HG03378 (cell line): ENCODE measurements around the gene TMEM81.

Source experiments
- ATAC-seq: cut with Tn5 transposase; IDR thresholded peaks from one replicate; pipeline ENCODE4 v1.9.1; 2021; ENCODE audit warnings: mild to moderate bottlenecking, moderate library complexity; ENCODE audit not compliant: unreplicated experiment

TMEM81 gene

GRCh38 chr1:205038132-205038786 is 46.0 kb downstream of the TMEM81 start:
- no peak for ATAC-seq

GRCh38 chr1:205037539-205037938 is 46.7 kb downstream of the TMEM81 start:
- ATAC-seq, result no peak
